Fibroblast of lung (primary cell): ENCODE data around the gene PRDM11.

Experiments
- CTCF ChIP-seq, 2 donors: IDR thresholded peaks in 1 of 2; conservative IDR thresholded peaks in 1 of 2; 1 replicate in 1 of 2; 2 replicates in 1 of 2; pipeline ENCODE4 v1.5.1; 2011 to 2012; ENCODE audit warnings: low read length in 2 of 2, control low read depth in 1 of 2, inconsistent platforms in 1 of 2, low read depth in 1 of 2, mild to moderate bottlenecking in 1 of 2
- EZH2 ChIP-seq: IDR thresholded peaks from 2 replicates; pipeline ENCODE4 v1.5.1; 2012; ENCODE audit warnings: low read length, control low read depth, mild to moderate bottlenecking; ENCODE audit errors: missing control alignments

DNA sequence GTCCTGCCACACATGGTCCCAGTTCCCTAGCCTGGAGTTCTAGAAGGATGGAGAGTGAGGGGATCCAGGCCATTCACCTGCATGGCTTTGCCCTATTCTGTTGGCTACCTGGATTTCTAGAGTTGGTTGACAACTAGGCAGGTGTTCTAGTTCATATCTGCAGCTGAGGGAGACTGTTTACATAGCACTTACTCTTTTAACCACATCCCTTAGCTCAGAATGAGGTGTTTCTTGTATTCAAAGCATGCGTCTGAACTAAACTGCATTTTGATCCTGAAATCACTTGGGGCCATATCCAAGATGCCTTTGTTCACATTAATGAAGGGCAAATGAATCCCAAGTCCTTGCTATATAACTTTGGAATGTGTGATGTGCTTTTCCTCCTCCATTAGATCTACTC is 78.8 kb downstream of the PRDM11 start:
- TF ChIP-seq CTCF (conservative IDR thresholded peaks at IDR 0.05 in 1 of 2, IDR thresholded peaks at IDR 0.05 in 1 of 2; ENCODE audit: low read depth in 1 of 2, low read length in 2 of 2) (no peak), EZH2 (no peak)
